LoVo (cell line): ENCODE results near the gene RPUSD4.
A peak's percentile ranks its signal among the peaks of the same experiment; 100 is the strongest.

Experiments used
- DNase-seq: peaks from one replicate; pipeline ENCODE4 v3.0.0-alpha.2; 2016; ENCODE audit warnings: low spot score

The RPUSD4 gene

GRCh38 chr11:126212089-126212660 lies 725 bp upstream of the RPUSD4 start:
- no peak for DNase-seq

- no peak for DNase-seq
These were observed 597 bp downstream of the RPUSD4 start for GRCh38 chr11:126210871-126211235.

- no peak for DNase-seq
These were observed 3.6 kb downstream of the RPUSD4 start for GRCh38 chr11:126207896-126208295.

- no peak for DNase-seq
These were observed 6.1 kb downstream of the RPUSD4 start for GRCh38 chr11:126205359-126205758.

- DNase-seq, result no peak
These were observed 8.6 kb downstream of the RPUSD4 start for GRCh38 chr11:126202646-126203359.

GRCh38 chr11:126198648-126199047 lies 12.8 kb downstream of the RPUSD4 start:
- no peak for DNase-seq

GRCh38 chr11:126197277-126197939 lies 14.0 kb downstream of the RPUSD4 start:
- peak; percentile 2 for DNase-seq

GRCh38 chr11:126195119-126195518 lies 16.3 kb downstream of the RPUSD4 start:
- no peak for DNase-seq

GRCh38 chr11:126194121-126194543 lies 17.3 kb downstream of the RPUSD4 start:
- peak; percentile 31 for DNase-seq

- DNase-seq, result no peak
These were observed 18.4 kb downstream of the RPUSD4 start for GRCh38 chr11:126193038-126193478.

- DNase-seq, result no peak
These were observed 19.1 kb downstream of the RPUSD4 start for GRCh38 chr11:126192361-126192760.

- no peak for DNase-seq
These were observed 19.9 kb downstream of the RPUSD4 start for GRCh38 chr11:126191379-126192073.

- DNase-seq, result no peak
These were observed 20.7 kb downstream of the RPUSD4 start for GRCh38 chr11:126190792-126191191.

GRCh38 chr11:126189109-126189929 lies 22.1 kb downstream of the RPUSD4 start:
- no peak for DNase-seq

GRCh38 chr11:126188332-126189108 lies 22.9 kb downstream of the RPUSD4 start:
- no peak for DNase-seq

- DNase-seq, result no peak
These were observed 24.5 kb downstream of the RPUSD4 start for GRCh38 chr11:126186708-126187529.

- DNase-seq, result no peak
These were observed 25.3 kb downstream of the RPUSD4 start for GRCh38 chr11:126186025-126186698.

GRCh38 chr11:126185259-126186024 lies 26.0 kb downstream of the RPUSD4 start:
- DNase-seq, result no peak
